NCI-H2171 treated with DMSO at 0.1 percent for 48 hours (cell line): ENCODE measurements around the gene SRGAP3.

ENCODE experiments used
- DNase-seq: peaks from one replicate; lab custom pipeline; 2025; lab: John Stamatoyannopoulos, UW

Gene SRGAP3

GRCh38 chr3:9172851-9173321, 76.6 kb downstream of the SRGAP3 start:
- no peak for DNase-seq

GRCh38 chr3:9170851-9171160, 78.6 kb downstream of the SRGAP3 start:
- no peak for DNase-seq

GRCh38 chr3:9169956-9170850, 79.2 kb downstream of the SRGAP3 start:
- no peak for DNase-seq

- no peak for DNase-seq
Observed at GRCh38 chr3:9169326-9169725, 80.1 kb downstream of the SRGAP3 start.

- DNase-seq: no peak
Observed at GRCh38 chr3:9168241-9168741, 81.2 kb downstream of the SRGAP3 start.

GRCh38 chr3:9167222-9167621, 82.2 kb downstream of the SRGAP3 start:
- no peak for DNase-seq

GRCh38 chr3:9165421-9165820, 84.0 kb downstream of the SRGAP3 start:
- no peak for DNase-seq

GRCh38 chr3:9163289-9163688, 86.2 kb downstream of the SRGAP3 start:
- no peak for DNase-seq

GRCh38 chr3:9161811-9162210, 87.6 kb downstream of the SRGAP3 start:
- DNase-seq: no peak

GRCh38 chr3:9161298-9161697, 88.1 kb downstream of the SRGAP3 start:
- no peak for DNase-seq

GRCh38 chr3:9158865-9159630, 90.4 kb downstream of the SRGAP3 start:
- no peak for DNase-seq

- DNase-seq: no peak
Observed at GRCh38 chr3:9157651-9158362, 91.6 kb downstream of the SRGAP3 start.

GRCh38 chr3:9156604-9157003, 92.8 kb downstream of the SRGAP3 start:
- no peak for DNase-seq

- DNase-seq: no peak
Observed at GRCh38 chr3:9155028-9155427, 94.4 kb downstream of the SRGAP3 start.

- no peak for DNase-seq
Observed at GRCh38 chr3:9153904-9154619, 95.4 kb downstream of the SRGAP3 start.

- no peak for DNase-seq
Observed at GRCh38 chr3:9151240-9151639, 98.2 kb downstream of the SRGAP3 start.

GRCh38 chr3:9149566-9149965, 99.9 kb downstream of the SRGAP3 start:
- DNase-seq: no peak

GRCh38 chr3:9147896-9148266, 101.6 kb downstream of the SRGAP3 start:
- no peak for DNase-seq

GRCh38 chr3:9147215-9147895, 102.1 kb downstream of the SRGAP3 start:
- no peak for DNase-seq

- DNase-seq: no peak
Observed at GRCh38 chr3:9146367-9147071, 102.9 kb downstream of the SRGAP3 start.

- DNase-seq: no peak
Observed at GRCh38 chr3:9143184-9143583, 106.3 kb downstream of the SRGAP3 start.
